ENCODE measurements around the gene ALDH5A1.
A peak's percentile ranks its signal among the peaks of the same experiment; 100 is the strongest.

The ALDH5A1 gene

GRCh38 chr6:24564081-24564480 is 69.3 kb downstream of the ALDH5A1 start:
- TF ChIP-seq ZC3H10 (CRISPR knock-in tag; IDR thresholded peaks at IDR 0.05) = no peak
- ATAC-seq = no peak

GRCh38 chr6:24565196-24565595 is 70.4 kb downstream of the ALDH5A1 start:
- no peak for ATAC-seq
- TF ChIP-seq ZNF565 (CRISPR knock-in tag; conservative IDR thresholded peaks at IDR 0.05; ENCODE audit: low read depth) (no peak), RARB (CRISPR knock-in tag; IDR thresholded peaks at IDR 0.05) (no peak), CSDC2 (CRISPR knock-in tag; IDR thresholded peaks at IDR 0.05) (no peak), SNAI2 (CRISPR knock-in tag; IDR thresholded peaks at IDR 0.05) (no peak), CSRNP3 (CRISPR knock-in tag; IDR thresholded peaks at IDR 0.05) (no peak), ZFP30 (CRISPR knock-in tag; IDR thresholded peaks at IDR 0.05) (no peak)

- ATAC-seq = peak; percentile 59; the same call in 2 of the 3 replicates
- TF ChIP-seq RARB (CRISPR knock-in tag; IDR thresholded peaks at IDR 0.05) (no peak), SNAI2 (CRISPR knock-in tag; IDR thresholded peaks at IDR 0.05) (no peak), CSDC2 (CRISPR knock-in tag; IDR thresholded peaks at IDR 0.05) (no peak), ZNF565 (CRISPR knock-in tag; conservative IDR thresholded peaks at IDR 0.05; ENCODE audit: low read depth) (no peak), ARNTL (CRISPR knock-in tag; IDR thresholded peaks at IDR 0.05; ENCODE audit: borderline replicate concordance, low read depth) (no peak), OSR1 (CRISPR knock-in tag; IDR thresholded peaks at IDR 0.05) (no peak), CREB5 (CRISPR knock-in tag; IDR thresholded peaks at IDR 0.05; ENCODE audit: low read depth) (no peak), ZNF8 (CRISPR knock-in tag; IDR thresholded peaks at IDR 0.05) (no peak), ZNF70 (CRISPR knock-in tag; IDR thresholded peaks at IDR 0.05) (no peak), TOX (CRISPR knock-in tag; IDR thresholded peaks at IDR 0.05; ENCODE audit: borderline replicate concordance) (no peak), PATZ1 (CRISPR knock-in tag; IDR thresholded peaks at IDR 0.05; ENCODE audit: borderline replicate concordance) (no peak)
Measured at GRCh38 chr6:24566020-24566767, 71.4 kb downstream of the ALDH5A1 start.

- ATAC-seq = no peak
- TF ChIP-seq ZNF8 (CRISPR knock-in tag; IDR thresholded peaks at IDR 0.05) (no peak), TOX (CRISPR knock-in tag; IDR thresholded peaks at IDR 0.05; ENCODE audit: borderline replicate concordance) (no peak), ZC3H10 (CRISPR knock-in tag; IDR thresholded peaks at IDR 0.05) (no peak), ZNF565 (CRISPR knock-in tag; conservative IDR thresholded peaks at IDR 0.05; ENCODE audit: low read depth) (no peak), RARB (CRISPR knock-in tag; IDR thresholded peaks at IDR 0.05) (no peak), ZNF70 (CRISPR knock-in tag; IDR thresholded peaks at IDR 0.05) (no peak), TSHZ2 (CRISPR knock-in tag; IDR thresholded peaks at IDR 0.05) (no peak), ESRRG (CRISPR knock-in tag; IDR thresholded peaks at IDR 0.05) (no peak), PATZ1 (CRISPR knock-in tag; IDR thresholded peaks at IDR 0.05; ENCODE audit: borderline replicate concordance) (no peak), ARNTL (CRISPR knock-in tag; IDR thresholded peaks at IDR 0.05; ENCODE audit: borderline replicate concordance, low read depth) (no peak)
Measured at GRCh38 chr6:24568683-24569082, 73.9 kb downstream of the ALDH5A1 start.

All from SK-N-SH treated with all-trans-retinoic acid at 6 μM for 48 hours (cell line).